22Rv1 (cell line): ENCODE results near the gene HDAC10.

ENCODE experiments used
- ZFX ChIP-seq: fragments of 450-650 bp; IDR thresholded peaks from 2 replicates; pipeline ENCODE4 v1.6.1; 2017; ENCODE audit warnings: antibody characterized with exemption, borderline replicate concordance
- TF ChIP-seq, protein P1 (sequence below): fragments of 450-650 bp; IDR thresholded peaks from 2 replicates; pipeline ENCODE4 v1.5.1; 2017; ENCODE audit warnings: mild to moderate bottlenecking

- TF ChIP-seq, protein P1, sequence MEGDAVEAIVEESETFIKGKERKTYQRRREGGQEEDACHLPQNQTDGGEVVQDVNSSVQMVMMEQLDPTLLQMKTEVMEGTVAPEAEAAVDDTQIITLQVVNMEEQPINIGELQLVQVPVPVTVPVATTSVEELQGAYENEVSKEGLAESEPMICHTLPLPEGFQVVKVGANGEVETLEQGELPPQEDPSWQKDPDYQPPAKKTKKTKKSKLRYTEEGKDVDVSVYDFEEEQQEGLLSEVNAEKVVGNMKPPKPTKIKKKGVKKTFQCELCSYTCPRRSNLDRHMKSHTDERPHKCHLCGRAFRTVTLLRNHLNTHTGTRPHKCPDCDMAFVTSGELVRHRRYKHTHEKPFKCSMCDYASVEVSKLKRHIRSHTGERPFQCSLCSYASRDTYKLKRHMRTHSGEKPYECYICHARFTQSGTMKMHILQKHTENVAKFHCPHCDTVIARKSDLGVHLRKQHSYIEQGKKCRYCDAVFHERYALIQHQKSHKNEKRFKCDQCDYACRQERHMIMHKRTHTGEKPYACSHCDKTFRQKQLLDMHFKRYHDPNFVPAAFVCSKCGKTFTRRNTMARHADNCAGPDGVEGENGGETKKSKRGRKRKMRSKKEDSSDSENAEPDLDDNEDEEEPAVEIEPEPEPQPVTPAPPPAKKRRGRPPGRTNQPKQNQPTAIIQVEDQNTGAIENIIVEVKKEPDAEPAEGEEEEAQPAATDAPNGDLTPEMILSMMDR: no peak
- no peak for TF ChIP-seq ZFX
Observed at GRCh38 chr22:50225200-50225969, 25.7 kb downstream of the HDAC10 start.
